Karpas-422 (cell line): ENCODE data around the gene RBBP9. TPM values are rescaled to one million over a fixed set of nuclear protein-coding genes. Genes with fewer than 3 reads are reported as not detected.
"Not testable (repeated sequence)": the region's sequence is repeated elsewhere in the genome, so short reads cannot be mapped to it uniquely, and the experiment has no call there.

Source experiments
- DNase-seq: peaks from one replicate; pipeline ENCODE4 v3.0.0-alpha.2; 2015
- H2AFZ ChIP-seq: fragments of 200-600 bp; sonication (generic); 2 replicates; pipeline ENCODE4 v1.6.1; 2014; ENCODE audit warnings: antibody characterized with exemption, low read length, mixed read lengths
- H3K27ac ChIP-seq: fragments of 200-600 bp; sonication (generic); 2 replicates; pipeline ENCODE4 v1.5.1; 2014; ENCODE audit warnings: mild to moderate bottlenecking, low read length, moderate library complexity
- H3K27me3 ChIP-seq: fragments of 200-600 bp; sonication (generic); 2 replicates; pipeline ENCODE4 v1.6.1; 2014; ENCODE audit warnings: low read length, mixed read lengths
- H3K36me3 ChIP-seq: fragments of 200-600 bp; sonication (generic); 2 replicates; pipeline ENCODE4 v1.6.1; 2014; ENCODE audit warnings: low read length, mixed read lengths; ENCODE audit not compliant: insufficient read depth
- H3K4me1 ChIP-seq: fragments of 200-600 bp; sonication (generic); 2 replicates; pipeline ENCODE4 v1.6.1; 2014; ENCODE audit warnings: mild to moderate bottlenecking, low read length, mixed read lengths
- H3K4me2 ChIP-seq: fragments of 200-600 bp; sonication (generic); 2 replicates; pipeline ENCODE4 v1.6.1; 2014; ENCODE audit warnings: low read length, low read depth, mild to moderate bottlenecking; ENCODE audit not compliant: poor library complexity, severe bottlenecking
- H3K4me3 ChIP-seq: fragments of 200-600 bp; sonication (generic); 2 replicates; pipeline ENCODE4 v1.5.1; 2014; ENCODE audit warnings: mild to moderate bottlenecking, antibody characterized with exemption, low read length, mixed read lengths
- H3K79me2 ChIP-seq: fragments of 200-600 bp; sonication (generic); 2 replicates; pipeline ENCODE4 v1.6.1; 2014; ENCODE audit warnings: mild to moderate bottlenecking, low read length, mixed read lengths
- H3K9ac ChIP-seq: fragments of 200-600 bp; sonication (generic); 2 replicates; pipeline ENCODE4 v1.6.0; 2014; ENCODE audit warnings: low read length
- H3K9me2 ChIP-seq: fragments of 200-600 bp; sonication (generic), shearing (Covaris generic); replicated peaks from 2 replicates; pipeline ENCODE4 v1.6.0; 2014; ENCODE audit warnings: mild to moderate bottlenecking, low read length, moderate library complexity; ENCODE audit not compliant: insufficient read depth
- H3K9me3 ChIP-seq: fragments of 300-700, 200-600 bp; sonication (generic); 2 replicates; pipeline ENCODE4 v1.6.1; 2014; ENCODE audit warnings: low read length, mixed read lengths
- H4K20me1 ChIP-seq: fragments of 200-600 bp; sonication (generic); 2 replicates; pipeline ENCODE4 v1.6.1; 2014; ENCODE audit warnings: mild to moderate bottlenecking, antibody characterized with exemption, low read length, low read depth; ENCODE audit not compliant: insufficient read depth
- total RNA-seq: library from RNA; depleted of rRNA; stranded (reverse); fragments of >200 nt; shearing (Covaris generic); gene quantifications from 2 replicates; pipeline ENCODE4 v1.2.3, GENCODE V29; 2014; ENCODE audit warnings: low replicate concordance

RBBP9 gene
- total RNA-seq, 1 experiment from 2014 or later = 11.2 TPM

DNA sequence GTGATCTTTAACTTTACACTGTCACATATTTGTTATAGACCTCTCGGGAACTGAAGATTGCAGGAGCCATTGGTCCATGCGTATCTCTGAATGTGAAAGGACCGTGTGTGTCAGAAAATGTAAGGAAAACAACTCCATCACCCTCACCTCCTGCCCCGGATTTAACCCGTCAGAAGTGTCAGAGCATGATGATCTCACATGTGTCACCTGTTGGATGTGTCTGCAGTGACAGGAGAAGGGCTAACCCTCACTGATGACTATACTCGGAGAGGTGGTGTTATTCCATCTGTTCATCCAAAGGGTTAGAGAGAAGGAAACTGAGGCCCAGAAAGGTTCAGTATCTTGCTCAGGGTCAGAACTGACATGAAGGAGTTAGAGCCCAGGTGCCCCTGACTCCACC is 35.6 kb upstream of the RBBP9 start:
- Histone ChIP-seq H3K9me3 (no peaks in the 10 kb centered on the region), H3K79me2 (no peaks in the 10 kb centered on the region), H3K4me3 (no peak overlapping the region), H2AFZ (no peak overlapping the region), H3K27ac (no peak overlapping the region), H3K27me3 (no peaks in the 10 kb centered on the region), H3K4me1 (no peaks in the 10 kb centered on the region), H3K4me2 (no peak overlapping the region), H3K36me3 (peaks cover 63% of the 10 kb centered on the region), H3K9ac (no peak overlapping the region), H3K9me2 (no peaks in the 10 kb centered on the region), H4K20me1 (no peaks in the 10 kb centered on the region)
- no peak for DNase-seq

DNA sequence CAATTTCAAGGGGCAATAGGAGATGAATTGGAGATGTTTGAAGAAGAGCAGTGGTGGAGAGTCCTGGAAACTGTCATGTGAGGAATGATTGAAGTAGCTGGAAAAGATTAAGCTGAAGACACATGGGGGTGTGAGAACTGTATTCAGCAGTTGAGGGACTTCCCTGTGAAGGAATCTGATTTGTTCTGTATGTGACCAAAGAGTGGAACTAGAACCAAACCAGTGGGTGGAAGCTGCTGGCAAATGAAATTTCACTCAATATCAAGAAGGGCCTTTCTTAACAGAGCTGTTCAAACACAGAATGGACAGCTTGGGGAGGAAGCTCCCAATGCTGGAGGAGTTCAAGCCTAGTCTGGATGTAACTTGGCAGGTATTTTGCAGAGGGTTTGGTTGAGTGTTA is 32.0 kb upstream of the RBBP9 start:
- Histone ChIP-seq H3K9me3 (no peaks in the 10 kb centered on the region), H3K4me3 (no peak overlapping the region), H2AFZ (no peak overlapping the region), H3K27ac (no peak overlapping the region), H3K4me2 (no peak overlapping the region), H3K9me2 (no peaks in the 10 kb centered on the region), H3K4me1 (peaks cover under 1% of the 10 kb centered on the region), H3K9ac (no peak overlapping the region), H4K20me1 (no peaks in the 10 kb centered on the region), H3K36me3 (peaks cover 69% of the 10 kb centered on the region), H3K79me2 (no peaks in the 10 kb centered on the region), H3K27me3 (no peaks in the 10 kb centered on the region)
- DNase-seq = no peak

DNA sequence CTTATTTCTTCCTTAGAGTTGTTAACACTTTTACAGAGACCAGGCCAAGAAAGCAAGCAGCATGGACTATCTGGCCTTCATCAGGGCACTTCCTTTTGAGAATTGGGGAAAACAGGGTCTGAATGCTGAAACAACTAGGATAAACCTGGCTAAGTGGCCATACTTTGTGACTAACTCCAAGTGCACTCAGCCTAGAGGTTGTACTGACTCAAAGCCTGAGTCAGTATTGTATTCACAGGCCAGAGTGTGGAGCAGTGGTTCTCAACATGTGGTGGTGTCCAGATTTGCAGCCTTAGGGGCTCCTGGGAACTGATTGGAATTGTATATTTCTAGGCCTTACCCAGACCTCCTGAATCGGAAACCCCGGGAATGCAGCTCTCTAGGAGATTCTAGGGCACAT is 30.8 kb upstream of the RBBP9 start:
- Histone ChIP-seq H3K79me2 (no peaks in the 10 kb centered on the region), H3K36me3 (peaks cover 57% of the 10 kb centered on the region)

DNA sequence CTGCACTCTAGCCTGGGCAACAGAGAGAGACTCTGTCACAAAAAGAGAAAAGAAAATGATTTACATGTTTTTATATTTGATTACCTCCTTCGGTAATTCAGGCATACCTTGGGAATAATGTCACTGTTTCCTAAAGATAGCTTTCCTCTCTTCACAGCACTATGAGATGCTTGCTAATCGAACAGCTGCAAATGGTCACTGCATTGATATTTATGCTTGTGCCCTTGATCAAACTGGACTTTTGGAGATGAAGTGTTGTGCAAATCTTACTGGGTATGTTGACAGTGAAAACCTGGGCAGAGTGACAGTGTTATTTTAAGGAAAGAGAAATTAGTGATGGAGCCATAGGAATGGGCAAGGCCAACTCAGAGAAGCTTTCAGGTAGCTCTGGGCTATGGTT is 30.3 kb upstream of the RBBP9 start:
- no peaks in the 10 kb centered on the region for H4K20me1 ChIP-seq
- DNase-seq = no peak
- H3K36me3 ChIP-seq = peaks cover 52% of the 10 kb centered on the region
- no peaks in the 10 kb centered on the region for H3K9me2 ChIP-seq
- no peak overlapping the region for H3K4me2 ChIP-seq
- no peak overlapping the region for H3K4me3 ChIP-seq
- H3K9ac ChIP-seq = no peak overlapping the region
- no peak overlapping the region for H3K27ac ChIP-seq
- no peaks in the 10 kb centered on the region for H3K27me3 ChIP-seq
- H3K4me1 ChIP-seq = peaks cover 4% of the 10 kb centered on the region
- H3K9me3 ChIP-seq = no peaks in the 10 kb centered on the region
- no peaks in the 10 kb centered on the region for H3K79me2 ChIP-seq
- H2AFZ ChIP-seq = no peak overlapping the region

More for the DNA sequence above, 30.8 kb upstream of the RBBP9 start:
- no peak overlapping the region for H3K4me3 ChIP-seq
- H3K4me2 ChIP-seq = no peak overlapping the region
- no peak overlapping the region for H2AFZ ChIP-seq
- no peak for DNase-seq
- H3K9me2 ChIP-seq = no peaks in the 10 kb centered on the region
- H3K9me3 ChIP-seq = no peaks in the 10 kb centered on the region
- H4K20me1 ChIP-seq = no peaks in the 10 kb centered on the region
- no peaks in the 10 kb centered on the region for H3K27me3 ChIP-seq
- H3K9ac ChIP-seq = no peak overlapping the region
- no peak overlapping the region for H3K27ac ChIP-seq
- H3K4me1 ChIP-seq = peaks cover 4% of the 10 kb centered on the region

DNA sequence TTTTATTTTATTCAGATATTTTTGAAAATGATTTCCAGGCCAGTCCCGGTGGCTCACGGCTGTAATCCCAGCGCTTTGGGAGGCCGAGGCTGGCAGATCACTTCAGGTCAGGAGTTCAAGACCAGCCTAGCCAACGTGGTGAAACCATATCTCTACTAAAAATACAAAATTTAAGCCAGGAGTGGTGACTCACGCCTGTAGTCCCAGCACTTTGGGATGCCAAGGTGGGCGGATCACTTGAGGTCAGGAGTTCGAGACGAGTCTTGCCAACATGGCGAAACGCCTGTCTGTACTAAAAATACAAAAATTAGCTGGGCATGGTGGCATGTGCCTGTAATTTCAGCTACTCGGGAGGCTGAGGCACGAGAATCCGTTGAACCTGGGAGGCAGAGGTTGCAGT is 29.7 kb upstream of the RBBP9 start:
- H3K9me3 ChIP-seq, H3K27ac ChIP-seq, DNase-seq, H3K9ac ChIP-seq, H3K4me1 ChIP-seq, H4K20me1 ChIP-seq, H2AFZ ChIP-seq, H3K9me2 ChIP-seq, H3K4me3 ChIP-seq, H3K79me2 ChIP-seq, H3K4me2 ChIP-seq, H3K27me3 ChIP-seq: not testable (repeated sequence)
- peaks cover 50% of the 10 kb centered on the region for H3K36me3 ChIP-seq

DNA sequence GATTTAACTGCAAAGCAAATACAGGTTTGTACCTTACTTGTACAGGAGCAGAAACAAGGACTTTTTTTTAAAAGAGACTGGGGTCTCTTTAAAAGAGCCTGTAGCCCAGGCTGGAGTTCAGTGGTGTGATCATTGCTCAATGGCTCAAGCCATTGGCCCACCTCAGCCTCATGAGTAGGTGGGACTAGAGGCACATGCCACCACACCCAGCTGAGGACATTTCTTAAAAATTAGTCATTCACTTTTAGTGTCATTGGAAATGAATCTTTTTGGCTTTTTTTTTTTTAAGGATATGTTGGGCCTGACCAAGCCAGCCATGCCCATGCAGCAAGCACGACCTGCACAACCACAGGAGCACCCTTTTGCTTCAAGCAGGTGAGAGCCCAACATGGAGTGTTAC is 27.6 kb upstream of the RBBP9 start:
- Histone ChIP-seq H3K27ac (no peak overlapping the region), H3K4me2 (no peak overlapping the region), H4K20me1 (no peaks in the 10 kb centered on the region), H3K4me3 (no peak overlapping the region), H3K9me3 (no peaks in the 10 kb centered on the region), H3K4me1 (peaks cover 4% of the 10 kb centered on the region), H3K9ac (no peak overlapping the region), H2AFZ (no peak overlapping the region), H3K9me2 (no peaks in the 10 kb centered on the region), H3K79me2 (no peaks in the 10 kb centered on the region), H3K27me3 (no peaks in the 10 kb centered on the region), H3K36me3 (peaks cover 42% of the 10 kb centered on the region)
- no peak for DNase-seq

DNA sequence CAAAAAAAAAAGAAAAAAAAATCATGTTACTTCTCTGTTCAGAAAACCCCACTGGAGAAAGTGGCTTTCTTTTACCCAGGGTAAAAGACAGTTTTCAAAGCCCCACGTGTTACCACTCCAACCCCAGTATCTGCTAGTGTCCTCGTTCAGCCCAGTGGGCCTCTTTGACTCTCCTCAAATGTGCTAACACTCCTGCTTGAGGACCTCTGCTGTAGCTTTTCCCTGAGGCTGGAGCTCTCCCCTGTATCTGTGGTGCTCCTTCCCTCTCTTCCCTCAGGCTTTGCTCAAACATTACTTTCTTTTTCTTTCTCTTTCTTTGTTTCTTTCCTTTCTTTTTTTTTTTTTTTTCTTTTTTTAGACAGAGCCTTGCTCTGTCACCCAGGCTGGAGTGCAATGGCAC is 26.0 kb upstream of the RBBP9 start:
- no peak overlapping the region for H3K9ac ChIP-seq
- H3K79me2 ChIP-seq = no peaks in the 10 kb centered on the region
- H3K36me3 ChIP-seq = peaks cover 31% of the 10 kb centered on the region
- H3K27me3 ChIP-seq = no peaks in the 10 kb centered on the region
- no peak overlapping the region for H2AFZ ChIP-seq
- no peak for DNase-seq
- H4K20me1 ChIP-seq = no peaks in the 10 kb centered on the region
- no peak overlapping the region for H3K4me3 ChIP-seq
- no peaks in the 10 kb centered on the region for H3K9me2 ChIP-seq
- no peak overlapping the region for H3K4me2 ChIP-seq
- no peaks in the 10 kb centered on the region for H3K9me3 ChIP-seq
- H3K4me1 ChIP-seq = peaks cover 4% of the 10 kb centered on the region
- no peak overlapping the region for H3K27ac ChIP-seq

DNA sequence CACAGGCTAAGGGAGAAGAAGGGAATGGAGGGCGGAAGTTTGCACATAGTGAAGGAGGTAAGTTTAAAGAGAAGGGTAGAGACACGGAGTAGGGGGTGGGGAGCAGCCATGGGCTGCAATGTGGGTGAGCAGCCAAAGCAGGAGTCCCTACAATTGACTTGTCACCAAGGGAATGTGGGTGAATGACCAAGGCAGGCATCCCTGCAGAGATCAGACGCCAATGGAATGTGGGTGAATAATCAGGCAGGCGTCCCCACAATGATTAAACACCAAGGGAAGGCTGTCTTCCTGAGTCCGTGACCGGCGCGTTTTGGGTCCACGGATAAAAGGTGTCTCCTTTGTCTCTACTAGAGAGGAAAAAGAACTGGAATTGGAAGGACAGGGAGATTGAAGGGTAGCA is 25.0 kb upstream of the RBBP9 start:
- H3K9ac ChIP-seq, H2AFZ ChIP-seq, H3K27ac ChIP-seq, H4K20me1 ChIP-seq, H3K79me2 ChIP-seq, H3K9me3 ChIP-seq, H3K4me3 ChIP-seq, H3K9me2 ChIP-seq, H3K4me2 ChIP-seq, H3K4me1 ChIP-seq, DNase-seq, H3K27me3 ChIP-seq: not testable (repeated sequence)
- H3K36me3 ChIP-seq = peaks cover 21% of the 10 kb centered on the region

DNA sequence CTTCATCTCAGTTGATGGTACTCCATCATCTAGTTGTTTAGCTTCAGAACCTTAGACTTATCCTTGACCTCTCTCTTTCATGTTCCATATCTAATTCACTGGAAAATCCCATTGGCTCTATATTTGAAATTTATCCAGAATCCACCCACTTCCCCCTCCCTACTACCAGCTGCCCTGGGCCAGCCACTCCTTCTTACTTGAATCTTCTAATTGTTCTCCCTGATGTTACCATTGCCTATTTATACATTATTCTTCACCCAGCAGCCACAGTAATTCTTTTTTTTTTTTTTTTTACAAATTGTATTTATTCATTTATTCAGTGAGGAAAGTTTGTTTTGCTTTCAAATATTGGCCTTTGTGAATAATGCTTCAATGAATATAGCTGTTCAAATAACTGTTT is 18.9 kb upstream of the RBBP9 start:
- no peak for DNase-seq
- no peaks in the 10 kb centered on the region for H3K9me2 ChIP-seq
- H3K9me3 ChIP-seq = no peaks in the 10 kb centered on the region
- H3K4me3 ChIP-seq = no peak overlapping the region
- H3K27me3 ChIP-seq = no peaks in the 10 kb centered on the region
- H3K4me2 ChIP-seq = no peak overlapping the region
- H4K20me1 ChIP-seq = no peaks in the 10 kb centered on the region
- H3K36me3 ChIP-seq = peaks cover 19% of the 10 kb centered on the region
- H2AFZ ChIP-seq = no peak overlapping the region
- H3K79me2 ChIP-seq = 0 out of 2 replicates have a peak, but pooled peaks cover 2% of the 10 kb centered on the region
- H3K27ac ChIP-seq = no peak overlapping the region
- no peak overlapping the region for H3K9ac ChIP-seq
- H3K4me1 ChIP-seq = peaks cover 7% of the 10 kb centered on the region; the same call in 1 of the 2 replicates
